SJCRH30 (cell line): Measurements from ENCODE around the gene MT1G. TPM values are rescaled to one million over a fixed set of nuclear protein-coding genes. Genes with fewer than 3 reads are reported as not detected.

Experiments
- DNase-seq, 2 experiments: peaks; one replicate each; pipeline ENCODE4 v3.0.0-alpha.2; 2015 to 2020
- H3K27ac ChIP-seq: fragments of 250-450 bp; sonication (Bioruptor Pico); 2 replicates; pipeline ENCODE4 v1.5.1; 2020; ENCODE audit warnings: mild to moderate bottlenecking, moderate library complexity
- H3K27me3 ChIP-seq: fragments of 250-450 bp; sonication (Bioruptor Pico); 2 replicates; pipeline ENCODE4 v1.5.1; 2020; ENCODE audit warnings: mild to moderate bottlenecking, moderate library complexity
- H3K36me3 ChIP-seq: fragments of 250-450 bp; sonication (Bioruptor Pico); 2 replicates; pipeline ENCODE4 v1.5.1; 2020; ENCODE audit warnings: mild to moderate bottlenecking, moderate library complexity
- H3K4me1 ChIP-seq: fragments of 250-450 bp; sonication (Bioruptor Pico); 2 replicates; pipeline ENCODE4 v1.5.1; 2020; ENCODE audit warnings: mild to moderate bottlenecking, moderate library complexity
- H3K4me3 ChIP-seq: fragments of 250-450 bp; sonication (Bioruptor Pico); 2 replicates; pipeline ENCODE4 v1.5.1; 2020; ENCODE audit warnings: mild to moderate bottlenecking, moderate library complexity
- H3K9me3 ChIP-seq: fragments of 250-450 bp; sonication (Bioruptor Pico); replicated peaks from 2 replicates; pipeline ENCODE4 v1.5.1; 2020; ENCODE audit warnings: mild to moderate bottlenecking, moderate library complexity
- total RNA-seq: library from RNA; depleted of rRNA; stranded (reverse); fragments of >200 nt; shearing (Covaris generic); gene quantifications from 2 replicates; pipeline ENCODE4 v1.2.3, GENCODE V29; 2014

MT1G gene
- total RNA-seq, 1 experiment from 2014 or later = not detected

GRCh38 chr16:56658327-56658875 lies 9.5 kb downstream of the MT1G start:
- no peak for DNase-seq
- Histone ChIP-seq H3K36me3 (no peaks in the 10 kb centered on the region), H3K4me1 (no peaks in the 10 kb centered on the region), H3K4me3 (no peak overlapping the region), H3K27me3 (peaks cover 25% of the 10 kb centered on the region), H3K27ac (no peak overlapping the region), H3K9me3 (no peaks in the 10 kb centered on the region)

DNA sequence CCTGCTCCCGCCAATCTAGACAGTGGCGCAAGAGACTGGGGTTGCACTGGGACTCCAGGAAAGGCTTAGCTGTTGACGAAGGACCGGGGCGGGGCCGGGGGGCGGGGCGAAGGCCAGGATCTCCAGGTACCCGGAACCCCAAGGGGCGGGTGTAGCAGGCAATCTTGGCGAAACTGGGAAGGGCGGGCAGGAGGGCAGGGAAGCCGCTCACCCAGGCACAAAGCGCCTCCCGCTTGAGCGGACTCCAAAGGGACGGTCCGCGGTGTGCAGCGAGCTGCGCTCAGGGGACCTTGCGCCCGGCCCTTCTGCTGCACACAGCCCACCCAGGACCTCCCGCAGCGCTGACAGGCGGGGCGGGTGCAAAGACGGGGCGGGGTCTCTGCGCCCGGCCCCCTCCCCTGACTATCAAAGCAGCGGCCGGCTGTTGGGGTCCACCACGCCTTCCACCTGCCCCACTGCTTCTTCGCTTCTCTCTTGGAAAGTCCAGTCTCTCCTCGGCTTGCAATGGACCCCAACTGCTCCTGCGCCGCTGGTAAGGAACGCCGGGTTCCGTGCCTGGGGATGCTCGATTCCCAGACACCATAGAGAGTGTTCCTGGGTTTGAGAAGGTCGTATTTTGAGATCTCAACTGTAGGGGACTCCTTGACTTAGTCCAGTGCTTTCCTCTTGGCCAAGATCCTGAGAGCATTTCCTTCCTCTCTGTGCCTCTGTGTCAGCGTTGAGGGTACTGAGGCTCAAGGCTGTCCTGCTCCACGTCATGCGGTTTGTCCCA lies 10.1 kb downstream of the MT1G start, which contains the start of gene MT1F:
Gene MT1F, plus strand, starts transcription at position 405 of the 772 bp plus-strand sequence. Its CDS starts 100 bp downstream, at position 505.
- DNase-seq = no peak
- Histone ChIP-seq H3K27me3 (peaks cover 31% of the 10 kb centered on the region), H3K9me3 (no peaks in the 10 kb centered on the region), H3K4me1 (no peaks in the 10 kb centered on the region), H3K36me3 (no peaks in the 10 kb centered on the region), H3K27ac (no peak within 1 kb of the TSS), H3K4me3 (no peak within 1 kb of the TSS)

DNA sequence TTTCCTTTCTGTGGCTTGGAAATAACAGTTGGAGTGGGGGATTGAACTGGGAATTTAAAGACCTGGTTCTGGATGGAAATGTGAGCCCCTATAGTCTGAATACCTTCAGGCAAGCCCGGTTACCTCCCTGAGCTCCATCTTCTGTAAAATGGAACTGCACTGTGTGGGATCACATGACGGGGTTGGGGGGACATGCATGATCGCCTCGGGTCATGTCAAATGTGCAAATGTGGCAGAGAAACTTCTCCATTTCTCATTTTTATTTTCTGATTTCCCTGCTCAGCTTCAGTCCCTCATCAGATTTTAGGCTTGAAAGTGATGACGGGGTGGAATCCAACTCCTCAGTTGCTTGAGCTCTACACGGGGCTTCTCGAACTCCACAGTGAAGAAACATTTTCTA lies 14.6 kb downstream of the MT1G start:
- H3K27me3 ChIP-seq = peaks cover 36% of the 10 kb centered on the region

GRCh38 chr16:56652600-56652999 lies 15.3 kb downstream of the MT1G start:
- Histone ChIP-seq H3K4me3 (no peak overlapping the region), H3K4me1 (no peaks in the 10 kb centered on the region), H3K27ac (no peak overlapping the region), H3K9me3 (no peaks in the 10 kb centered on the region), H3K27me3 (peaks cover 36% of the 10 kb centered on the region), H3K36me3 (no peaks in the 10 kb centered on the region; the same call in 1 of the 2 replicates)
- DNase-seq = no peak

More for the DNA sequence above, 14.6 kb downstream of the MT1G start:
- no peak overlapping the region for H3K27ac ChIP-seq
- no peaks in the 10 kb centered on the region for H3K4me1 ChIP-seq
- H3K9me3 ChIP-seq = no peaks in the 10 kb centered on the region
- no peak for DNase-seq
- H3K4me3 ChIP-seq = no peak overlapping the region
- no peaks in the 10 kb centered on the region; the same call in 1 of the 2 replicates for H3K36me3 ChIP-seq

DNA sequence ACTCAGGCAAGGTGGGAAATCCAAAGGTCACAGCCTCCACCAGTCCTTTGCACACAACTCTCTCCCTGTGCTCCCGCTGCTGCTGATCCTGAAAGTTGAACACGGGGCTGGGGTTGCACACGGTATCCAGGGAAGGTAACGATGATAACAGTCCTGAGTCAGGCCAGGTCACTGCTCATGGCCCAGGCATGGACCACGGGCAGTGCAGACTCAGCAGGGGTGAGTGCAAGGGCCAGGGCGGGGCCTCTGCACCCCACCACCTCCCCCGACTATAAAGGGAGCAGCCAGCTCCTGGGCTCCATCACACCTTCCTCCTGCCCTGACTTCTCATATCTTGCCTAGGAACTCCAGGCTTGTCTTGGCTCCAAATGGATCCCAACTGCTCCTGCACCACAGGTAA lies 16.3 kb downstream of the MT1G start, which contains the start of gene MT1B:
Gene MT1B, plus strand, starts transcription at position 301 of the 400 bp plus-strand sequence. Its CDS starts 68 bp downstream, at position 369.
- Histone ChIP-seq H3K36me3 (no peaks in the 10 kb centered on the region; the same call in 1 of the 2 replicates), H3K4me1 (no peaks in the 10 kb centered on the region), H3K4me3 (no peak within 1 kb of the TSS), H3K27me3 (peaks cover 46% of the 10 kb centered on the region), H3K9me3 (no peaks in the 10 kb centered on the region), H3K27ac (no peak within 1 kb of the TSS)
- no peak for DNase-seq

DNA sequence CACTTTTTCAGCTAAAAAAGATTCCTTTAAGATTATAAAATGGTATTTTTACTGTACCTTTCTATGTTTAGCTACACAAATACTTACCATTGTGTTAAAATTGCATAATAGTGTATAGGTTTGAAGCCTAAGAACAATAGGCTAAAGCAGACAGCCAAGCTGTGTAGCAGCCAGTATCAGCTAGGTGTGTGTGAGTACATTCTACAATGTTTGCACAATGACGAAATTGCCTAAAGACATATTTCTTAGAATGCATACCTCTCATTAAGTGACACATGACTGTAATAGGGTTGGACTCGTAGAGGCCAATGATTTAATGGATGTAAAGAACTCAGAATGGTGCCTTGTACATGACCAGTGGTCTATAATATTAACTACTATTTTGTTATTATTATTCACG lies 18.0 kb downstream of the MT1G start:
- no peak overlapping the region for H3K27ac ChIP-seq
- no peaks in the 10 kb centered on the region; the same call in 1 of the 2 replicates for H3K36me3 ChIP-seq
- no peaks in the 10 kb centered on the region for H3K9me3 ChIP-seq
- no peak overlapping the region for H3K4me3 ChIP-seq
- no peaks in the 10 kb centered on the region for H3K4me1 ChIP-seq
- DNase-seq = no peak
- H3K27me3 ChIP-seq = peaks cover 52% of the 10 kb centered on the region

DNA sequence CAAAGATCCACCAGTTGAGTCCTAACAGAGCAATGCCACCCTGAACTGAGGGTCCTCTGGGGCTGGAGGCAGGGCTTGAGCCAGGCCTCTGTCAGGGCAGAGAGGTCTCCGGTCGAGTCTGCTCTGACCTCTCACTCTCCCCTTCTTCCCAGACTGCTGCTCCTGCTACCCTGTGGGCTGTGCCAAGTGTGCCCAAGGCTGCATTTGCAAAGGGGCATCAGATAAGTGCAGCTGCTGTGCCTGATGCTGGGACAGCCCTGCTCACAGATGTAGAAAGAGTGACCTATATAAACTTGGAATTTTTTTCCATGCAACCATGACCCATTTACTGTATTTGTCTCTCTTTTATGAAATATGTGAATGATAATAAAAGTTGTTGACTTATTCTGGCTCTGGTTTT lies 18.6 kb downstream of the MT1G start:
- no peak for DNase-seq
- H3K36me3 ChIP-seq = no peaks in the 10 kb centered on the region; the same call in 1 of the 2 replicates
- H3K4me3 ChIP-seq = no peak overlapping the region
- H3K27me3 ChIP-seq = peaks cover 50% of the 10 kb centered on the region
- no peak overlapping the region for H3K27ac ChIP-seq
- H3K4me1 ChIP-seq = no peaks in the 10 kb centered on the region
- H3K9me3 ChIP-seq = no peaks in the 10 kb centered on the region

GRCh38 chr16:56647641-56648431 lies 20.0 kb downstream of the MT1G start:
- no peaks in the 10 kb centered on the region; the same call in 1 of the 2 replicates for H3K36me3 ChIP-seq
- DNase-seq = no peak
- no peak overlapping the region for H3K27ac ChIP-seq
- peaks cover 42% of the 10 kb centered on the region for H3K27me3 ChIP-seq
- no peaks in the 10 kb centered on the region for H3K4me1 ChIP-seq
- no peaks in the 10 kb centered on the region for H3K9me3 ChIP-seq
- H3K4me3 ChIP-seq = no peak overlapping the region

GRCh38 chr16:56645838-56646237 lies 22.0 kb downstream of the MT1G start:
- H3K27ac ChIP-seq = no peak overlapping the region
- H3K27me3 ChIP-seq = peaks cover 25% of the 10 kb centered on the region
- no peaks in the 10 kb centered on the region; the same call in 1 of the 2 replicates for H3K36me3 ChIP-seq
- H3K9me3 ChIP-seq = no peaks in the 10 kb centered on the region
- H3K4me3 ChIP-seq = no peak overlapping the region
- DNase-seq = no peak
- no peaks in the 10 kb centered on the region for H3K4me1 ChIP-seq

DNA sequence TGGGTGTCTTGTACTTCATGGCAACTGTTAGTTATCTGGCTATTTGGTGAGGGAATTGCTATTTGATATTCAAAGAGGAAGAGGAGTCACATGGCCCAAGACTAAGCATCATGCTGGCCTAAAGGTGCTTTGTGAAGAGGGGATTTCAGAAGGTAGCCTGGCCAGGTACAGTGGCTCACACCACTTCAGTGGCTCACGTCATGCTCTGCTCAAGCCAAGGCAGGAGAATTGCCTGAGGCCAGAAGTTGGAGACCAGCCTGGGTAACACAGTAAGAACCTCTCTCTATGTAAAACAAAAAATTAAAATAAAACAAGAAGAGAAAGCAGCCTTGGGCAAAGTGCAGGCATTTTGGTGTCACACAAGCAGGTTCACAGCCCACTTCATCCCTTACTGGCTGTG lies 22.6 kb downstream of the MT1G start:
- Histone ChIP-seq H3K9me3 (no peaks in the 10 kb centered on the region), H3K4me3 (no peak overlapping the region), H3K36me3 (no peaks in the 10 kb centered on the region; the same call in 1 of the 2 replicates), H3K27ac (no peak overlapping the region), H3K4me1 (no peaks in the 10 kb centered on the region), H3K27me3 (peaks cover 24% of the 10 kb centered on the region)
- no peak for DNase-seq

DNA sequence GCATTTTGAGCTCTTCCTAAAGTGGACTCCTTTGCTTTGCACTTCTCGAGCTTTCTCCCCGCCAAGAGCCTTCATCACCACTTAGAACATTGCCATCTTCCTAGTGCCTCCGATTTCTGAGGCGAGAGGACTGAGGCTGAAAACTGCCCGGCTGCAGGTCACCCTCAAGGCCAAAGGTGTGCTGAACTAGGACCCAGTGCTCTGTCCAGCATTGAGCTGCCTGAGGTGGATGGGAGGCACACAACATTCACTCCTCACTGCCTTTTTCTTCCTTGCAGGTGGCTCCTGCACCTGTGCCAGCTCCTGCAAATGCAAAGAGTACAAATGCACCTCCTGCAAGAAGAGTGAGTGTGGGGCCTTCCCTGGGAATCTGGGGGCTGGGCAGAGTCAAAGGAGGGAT lies 24.0 kb downstream of the MT1G start:
- DNase-seq = no peak
- Histone ChIP-seq H3K9me3 (no peaks in the 10 kb centered on the region), H3K4me3 (no peak overlapping the region), H3K27ac (no peak overlapping the region), H3K4me1 (no peaks in the 10 kb centered on the region), H3K36me3 (no peaks in the 10 kb centered on the region), H3K27me3 (peaks cover 24% of the 10 kb centered on the region)

DNA sequence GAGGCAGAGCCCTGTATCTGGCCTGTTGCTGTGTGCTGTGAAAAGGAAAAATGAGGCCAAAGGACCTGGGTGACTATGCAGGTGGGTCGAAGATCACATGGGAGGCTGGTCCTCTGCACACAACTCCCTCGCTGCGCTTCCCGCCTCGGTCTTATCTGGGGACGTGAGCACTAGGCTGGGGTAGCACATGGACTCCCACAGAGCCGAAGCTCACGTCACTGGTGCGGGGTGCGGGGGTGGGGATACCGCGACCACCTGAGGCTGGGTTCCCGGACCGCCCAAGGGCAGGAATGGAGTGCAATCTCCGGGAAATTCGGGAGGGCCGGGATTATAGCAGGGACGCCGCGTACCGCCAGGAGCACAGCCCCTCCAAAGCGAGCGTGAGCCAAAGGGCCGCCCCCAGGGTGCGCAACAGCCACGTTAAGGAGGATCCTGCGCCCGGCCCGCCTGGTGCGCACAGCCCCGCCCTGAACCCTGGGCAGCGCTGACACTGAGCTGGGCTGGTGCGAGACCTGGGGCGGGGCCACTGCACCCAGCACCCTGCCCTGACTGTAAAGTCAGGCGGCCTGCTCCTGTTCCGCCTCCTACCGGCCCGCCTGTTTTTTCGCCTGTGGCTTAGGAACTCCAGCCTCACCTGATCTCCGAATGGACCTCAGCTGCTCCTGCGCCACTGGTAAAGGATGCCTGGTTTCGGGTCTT lies 24.6 kb downstream of the MT1G start:
- H3K9me3 ChIP-seq = no peaks in the 10 kb centered on the region
- H3K36me3 ChIP-seq = no peaks in the 10 kb centered on the region
- DNase-seq = no peak
- peaks cover 28% of the 10 kb centered on the region for H3K27me3 ChIP-seq
- H3K27ac ChIP-seq = no peak overlapping the region
- H3K4me3 ChIP-seq = no peak overlapping the region
- no peaks in the 10 kb centered on the region for H3K4me1 ChIP-seq

- Histone ChIP-seq H3K27ac (no peak overlapping the region), H3K9me3 (no peaks in the 10 kb centered on the region), H3K4me3 (no peak overlapping the region), H3K27me3 (peaks cover 15% of the 10 kb centered on the region), H3K4me1 (no peaks in the 10 kb centered on the region), H3K36me3 (no peaks in the 10 kb centered on the region)
- DNase-seq = no peak
Observed at GRCh38 chr16:56641166-56641565, 26.7 kb downstream of the MT1G start.

DNA sequence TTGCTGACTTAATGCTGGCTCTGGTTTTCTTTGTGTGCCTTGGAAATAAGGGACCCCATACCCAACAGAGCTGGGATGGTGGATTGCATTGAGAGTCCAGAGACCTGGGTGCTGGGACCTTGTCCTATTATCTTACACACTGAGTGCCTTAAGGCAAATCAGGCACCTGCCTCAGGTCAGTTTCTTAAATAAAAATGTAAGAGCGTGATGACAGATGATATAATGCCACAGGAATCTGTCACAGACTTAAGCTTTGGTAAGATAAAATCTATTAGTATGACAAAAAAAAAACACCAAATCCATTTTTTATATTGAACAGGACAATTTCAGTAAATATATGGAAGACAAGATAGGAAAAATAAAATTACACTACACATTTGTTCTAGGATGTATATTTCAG lies 27.8 kb downstream of the MT1G start:
- Histone ChIP-seq H3K27me3 (peaks cover 8% of the 10 kb centered on the region), H3K4me3 (no peak overlapping the region), H3K36me3 (no peaks in the 10 kb centered on the region), H3K27ac (no peak overlapping the region), H3K4me1 (no peaks in the 10 kb centered on the region), H3K9me3 (no peaks in the 10 kb centered on the region)
- DNase-seq = no peak
